ENCODE data around the gene FBXO27.
"Not testable (repeated sequence)": the region's sequence is repeated elsewhere in the genome, so short reads cannot be mapped to it uniquely, and the experiment has no call there.

FBXO27 gene

GRCh38 chr19:39038098-39038497 is 5.7 kb upstream of the FBXO27 start:
- DNase-seq (ENCODE audit: low read depth, low spot score): no peak

- no peak for DNase-seq (ENCODE audit: low read depth, low spot score)
Observed at GRCh38 chr19:39037194-39037593, 4.8 kb upstream of the FBXO27 start.

GRCh38 chr19:39036581-39036980 is 4.2 kb upstream of the FBXO27 start:
- DNase-seq (ENCODE audit: low read depth, low spot score): no peak

GRCh38 chr19:39031368-39032062 is 834 bp downstream of the FBXO27 start:
- no peak for DNase-seq (ENCODE audit: low read depth, low spot score)

DNA sequence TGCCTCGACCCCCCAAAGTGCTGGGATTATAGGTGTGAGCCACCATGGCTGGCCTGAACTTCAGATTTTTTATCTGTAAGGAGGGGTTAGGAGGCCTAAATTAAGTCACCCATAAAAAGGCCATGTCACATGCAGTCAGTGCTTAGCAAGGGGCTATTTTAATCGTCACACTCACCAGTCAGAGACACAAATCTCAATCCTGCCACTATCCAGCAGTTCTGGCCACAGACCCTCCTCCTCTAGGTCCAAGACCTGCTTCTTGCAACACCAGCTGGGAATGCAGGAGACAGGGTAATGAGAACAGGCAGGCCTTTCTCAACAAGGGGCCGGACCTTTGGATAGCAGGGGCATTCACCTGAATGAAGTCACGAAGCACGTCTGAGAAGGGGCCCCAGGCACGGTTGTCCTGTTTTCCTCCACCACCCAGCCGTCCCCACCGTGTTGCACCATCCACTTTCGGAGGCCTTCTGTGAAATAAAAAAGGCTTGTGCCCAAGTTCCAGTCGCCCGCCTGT is 1.4 kb downstream of the FBXO27 start:
- DNase-seq (ENCODE audit: low read depth, low spot score): no peak

DNA sequence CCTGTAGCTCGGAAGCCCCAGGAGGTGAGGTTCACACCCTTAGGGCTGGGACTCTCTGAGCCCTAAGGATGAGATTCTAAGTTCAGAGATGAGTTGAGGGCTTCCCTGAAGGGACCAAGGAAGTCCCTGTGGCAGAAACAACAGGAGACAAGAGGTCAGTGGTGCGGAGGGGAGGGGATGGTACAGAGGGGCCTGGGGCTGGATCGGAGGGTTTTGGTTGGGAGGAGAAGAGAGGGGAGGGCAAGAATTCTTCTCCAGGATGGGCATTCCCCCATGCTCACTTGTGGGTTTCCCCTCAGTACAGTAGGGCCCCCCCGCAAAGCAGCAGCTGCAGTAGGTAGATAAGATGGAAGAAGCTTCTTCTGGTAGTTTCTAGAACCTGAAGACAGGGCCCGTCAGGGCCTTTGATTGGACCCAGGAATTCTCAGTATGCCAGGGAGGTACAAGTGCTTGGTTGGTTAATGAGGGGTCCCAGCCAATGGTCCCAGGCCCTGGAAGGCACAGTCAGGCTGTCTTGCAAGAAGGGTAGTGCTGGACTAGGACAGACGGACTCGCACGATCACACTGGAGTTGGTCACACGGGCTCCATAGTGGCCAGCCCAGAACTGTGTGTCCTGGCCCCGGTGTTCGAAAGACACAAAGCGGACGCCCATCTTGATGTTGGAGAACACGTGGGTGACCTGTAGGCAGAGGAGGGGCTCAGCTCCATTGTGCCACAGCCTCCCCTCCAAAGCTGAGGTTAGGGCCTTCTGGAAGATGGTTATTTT is 7.3 kb downstream of the FBXO27 start:
- DNase-seq (ENCODE audit: low read depth, low spot score): no peak

- no peak for DNase-seq (ENCODE audit: low read depth, low spot score)
Observed at GRCh38 chr19:39021063-39021462, 11.3 kb downstream of the FBXO27 start.

GRCh38 chr19:39017646-39018045 is 14.7 kb downstream of the FBXO27 start:
- DNase-seq (ENCODE audit: low read depth, low spot score): no peak

- DNase-seq (ENCODE audit: low read depth, low spot score): no peak
Observed at GRCh38 chr19:39017026-39017425, 15.3 kb downstream of the FBXO27 start.

GRCh38 chr19:39014037-39014436 is 18.3 kb downstream of the FBXO27 start:
- no peak for DNase-seq (ENCODE audit: low read depth, low spot score)

GRCh38 chr19:39009001-39009400 is 23.3 kb downstream of the FBXO27 start:
- no peak for DNase-seq (ENCODE audit: low read depth, low spot score)

GRCh38 chr19:39008137-39008536 is 24.2 kb downstream of the FBXO27 start:
- no peak for DNase-seq (ENCODE audit: low read depth, low spot score)

- DNase-seq (ENCODE audit: low read depth, low spot score): no peak
Observed at GRCh38 chr19:39007096-39007495, 25.3 kb downstream of the FBXO27 start.

GRCh38 chr19:39004403-39004802 is 27.9 kb downstream of the FBXO27 start:
- DNase-seq (ENCODE audit: low read depth, low spot score): no peak

- DNase-seq (ENCODE audit: low read depth, low spot score): no peak
Observed at GRCh38 chr19:39003796-39004195, 28.6 kb downstream of the FBXO27 start.

GRCh38 chr19:39003188-39003587 is 29.2 kb downstream of the FBXO27 start:
- DNase-seq (ENCODE audit: low read depth, low spot score): no peak

DNA sequence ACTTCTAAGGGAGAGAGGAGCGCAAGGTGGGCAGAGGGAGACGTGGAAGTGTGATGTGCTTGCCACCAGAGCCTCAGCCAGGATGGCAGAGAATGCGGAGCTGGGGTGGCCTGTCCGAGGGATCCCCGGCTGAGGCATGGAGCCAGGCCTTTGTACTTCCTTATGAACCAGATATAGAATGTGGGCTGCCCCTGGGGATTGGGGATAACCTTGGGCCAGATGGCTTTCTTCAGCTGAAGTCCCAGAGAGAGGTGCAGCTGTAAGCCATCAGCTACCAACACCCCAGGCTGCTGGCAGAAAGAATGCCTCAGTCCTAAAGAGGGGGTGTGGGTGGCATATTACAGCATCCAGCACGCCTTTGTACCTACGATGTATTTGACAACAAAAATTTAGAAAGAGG is 31.3 kb downstream of the FBXO27 start:
- DNase-seq (ENCODE audit: low read depth, low spot score): no peak

DNA sequence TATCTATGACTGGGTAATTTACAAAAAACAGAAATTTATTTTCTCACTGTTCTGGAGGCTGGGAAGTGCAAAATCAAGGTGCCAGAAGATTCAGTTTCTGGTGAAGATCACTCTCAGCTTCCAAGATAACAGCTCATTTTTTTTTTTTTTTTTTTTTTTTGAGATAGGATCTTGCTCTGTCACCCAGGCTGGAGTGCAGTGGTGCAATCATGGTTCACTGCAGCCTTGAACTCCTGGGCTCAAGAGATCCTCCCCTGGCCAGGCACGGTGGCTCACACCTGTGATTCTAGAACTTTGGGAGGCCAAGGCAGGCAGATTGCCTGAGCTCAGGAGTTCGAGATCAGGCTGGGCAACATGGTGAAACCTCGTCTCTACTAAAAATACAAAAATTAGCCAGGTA is 34.8 kb downstream of the FBXO27 start:
- DNase-seq (ENCODE audit: low read depth, low spot score): not testable (repeated sequence)

DNA sequence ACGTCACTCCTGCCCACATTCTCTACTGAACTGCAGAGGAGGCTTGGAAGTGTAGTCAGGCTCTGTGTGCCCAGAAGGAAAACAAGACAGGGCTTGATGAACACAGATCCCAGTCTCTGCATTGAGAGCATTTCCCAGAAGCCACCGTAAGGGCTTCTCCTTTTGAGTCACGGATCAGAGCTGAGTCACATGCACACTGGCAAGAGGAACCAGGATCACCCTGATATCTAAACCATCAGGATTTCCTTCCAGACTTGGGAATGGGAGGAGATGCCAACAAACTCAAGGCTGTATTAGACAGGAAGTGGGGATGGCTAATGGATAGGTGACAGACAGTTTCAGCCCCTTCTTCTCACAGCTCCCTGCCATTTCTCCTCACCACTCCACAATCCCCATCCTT is 39.1 kb downstream of the FBXO27 start:
- no peak for DNase-seq (ENCODE audit: low read depth, low spot score)

- no peak for DNase-seq (ENCODE audit: low read depth, low spot score)
Observed at GRCh38 chr19:38990949-38991697, 41.2 kb downstream of the FBXO27 start.

GRCh38 chr19:38989614-38990013 is 42.7 kb downstream of the FBXO27 start:
- not testable (repeated sequence) for DNase-seq (ENCODE audit: low read depth, low spot score)

- no peak for DNase-seq (ENCODE audit: low read depth, low spot score)
Observed at GRCh38 chr19:38989066-38989605, 43.2 kb downstream of the FBXO27 start.

Measured in brain pericyte (primary cell).